HepG2 (cell line): ENCODE results near the gene MCFD2. TPM values are rescaled to one million over a fixed set of nuclear protein-coding genes. Genes with fewer than 3 reads are reported as not detected.

Experiments
- ARNT2 ChIP-seq: sonication (generic); formaldehyde crosslinking; IDR thresholded peaks from 2 replicates; pipeline ENCODE4 v1.8.0; 2022; ENCODE audit warnings: mild to moderate bottlenecking, low read depth, missing genetic modification reagents, moderate library complexity
- CENPT ChIP-seq: sonication (generic); formaldehyde crosslinking; IDR thresholded peaks from 2 replicates; pipeline ENCODE4 v1.8.0; 2022; ENCODE audit warnings: low read depth, mild to moderate bottlenecking, moderate library complexity, missing genetic modification reagents
- FOXP1 ChIP-seq, 2 experiments: fragments of 450-650 bp in 1 of 2; IDR thresholded peaks; 2 replicates each; pipeline ENCODE4 v1.6.1; 2017 to 2018; ENCODE audit warnings: antibody characterized with exemption in 1 of 2
- KDM1A ChIP-seq: IDR thresholded peaks from 2 replicates; pipeline ENCODE4 v1.6.1; 2016; ENCODE audit warnings: missing compliant biosample characterization
- MED1 ChIP-seq: sonication (generic); formaldehyde crosslinking; IDR thresholded peaks from 2 replicates; pipeline ENCODE4 v1.4.0; 2020; ENCODE audit warnings: missing genetic modification reagents
- MTF2 ChIP-seq: sonication (generic); formaldehyde crosslinking; IDR thresholded peaks from 2 replicates; pipeline ENCODE4 v1.5.0; 2020; ENCODE audit warnings: missing genetic modification reagents, borderline replicate concordance
- NCOA1 ChIP-seq: sonication (generic); formaldehyde crosslinking; IDR thresholded peaks from 2 replicates; pipeline ENCODE4 v1.9.0; 2021; ENCODE audit warnings: missing genetic modification reagents
- NFIB ChIP-seq: sonication (generic); formaldehyde crosslinking; IDR thresholded peaks from 2 replicates; pipeline ENCODE4 v1.9.0; 2021; ENCODE audit warnings: missing genetic modification reagents, mild to moderate bottlenecking, borderline replicate concordance
- PAF1 ChIP-seq: IDR thresholded peaks from 2 replicates; pipeline ENCODE4 v1.6.1; 2016; ENCODE audit warnings: missing genetic modification reagents, missing compliant biosample characterization
- PHB2 ChIP-seq: fragments of 450-650 bp; IDR thresholded peaks from 2 replicates; pipeline ENCODE4 v1.6.1; 2018; ENCODE audit not compliant: partially characterized antibody
- POLR2AphosphoS2 ChIP-seq: IDR thresholded peaks from 2 replicates; pipeline ENCODE4 v1.6.1; 2011; ENCODE audit warnings: low read depth, low read length, improper control_type of control experiment
- RAD21 ChIP-seq: fragments of 450-650 bp; formaldehyde crosslinking; IDR thresholded peaks from 2 replicates; pipeline ENCODE4 v1.5.0; 2020; ENCODE audit warnings: mild to moderate bottlenecking
- RFXANK ChIP-seq: IDR thresholded peaks from 2 replicates; pipeline ENCODE4 v1.6.1; 2016
- SAP130 ChIP-seq: IDR thresholded peaks from 2 replicates; pipeline ENCODE4 v1.6.1; 2016; ENCODE audit warnings: low read depth
- SNRNP70 ChIP-seq: fragments of 200-400 bp; formaldehyde crosslinking; IDR thresholded peaks from 2 replicates; pipeline ENCODE4 v1.6.1; 2017; ENCODE audit warnings: mild to moderate bottlenecking, low read depth, low read length, moderate library complexity
- TFE3 ChIP-seq: IDR thresholded peaks from 2 replicates; pipeline ENCODE4 v1.6.1; 2016
- TRAFD1 ChIP-seq: sonication (generic); formaldehyde crosslinking; IDR thresholded peaks from 2 replicates; pipeline ENCODE4 v1.5.1; 2020; ENCODE audit warnings: missing genetic modification reagents, mild to moderate bottlenecking, borderline replicate concordance
- ZKSCAN1 ChIP-seq: fragments of 150-350 bp; IDR thresholded peaks from 2 replicates; pipeline ENCODE4 v1.6.1; 2014; ENCODE audit warnings: low read length
- ZNF205 ChIP-seq: IDR thresholded peaks from 2 replicates; pipeline ENCODE4 v1.6.1; 2018; ENCODE audit warnings: missing biosample characterization, missing genetic modification reagents
- ZNF207 ChIP-seq: fragments of 450-650 bp; IDR thresholded peaks from 2 replicates; pipeline ENCODE4 v1.6.1; 2016; ENCODE audit warnings: antibody characterized with exemption, borderline replicate concordance
- ZNF235 ChIP-seq: sonication (generic); formaldehyde crosslinking; IDR thresholded peaks from 2 replicates; pipeline ENCODE4 v1.8.1; 2023; ENCODE audit warnings: mild to moderate bottlenecking, missing genetic modification reagents, borderline replicate concordance
- ZNF260 ChIP-seq: sonication (generic); formaldehyde crosslinking; IDR thresholded peaks from 2 replicates; pipeline ENCODE4 v1.4.0; 2020; ENCODE audit warnings: missing genetic modification reagents, low read depth, mild to moderate bottlenecking, borderline replicate concordance
- ZNF34 ChIP-seq: sonication (generic); formaldehyde crosslinking; IDR thresholded peaks from 2 replicates; pipeline ENCODE4 v1.4.0; 2020; ENCODE audit warnings: mild to moderate bottlenecking, missing genetic modification reagents, borderline replicate concordance
- ZNF446 ChIP-seq: sonication (generic); formaldehyde crosslinking; IDR thresholded peaks from 2 replicates; pipeline ENCODE4 v1.5.0; 2020; ENCODE audit warnings: mild to moderate bottlenecking, missing genetic modification reagents
- ZNF564 ChIP-seq: sonication (generic); formaldehyde crosslinking; IDR thresholded peaks from 2 replicates; pipeline ENCODE4 v1.8.1; 2023; ENCODE audit warnings: mild to moderate bottlenecking, missing genetic modification reagents
- ZNF879 ChIP-seq: sonication (generic); formaldehyde crosslinking; IDR thresholded peaks from 2 replicates; pipeline ENCODE4 v1.8.1; 2023; ENCODE audit warnings: missing genetic modification reagents
- ZSCAN22 ChIP-seq: sonication (generic); formaldehyde crosslinking; IDR thresholded peaks from 2 replicates; pipeline ENCODE4 v1.4.0; 2020; ENCODE audit warnings: mild to moderate bottlenecking, missing genetic modification reagents
- ZSCAN30 ChIP-seq: sonication (generic); formaldehyde crosslinking; IDR thresholded peaks from 2 replicates; pipeline ENCODE4 v1.5.0; 2020; ENCODE audit warnings: mild to moderate bottlenecking, missing genetic modification reagents
- polyA plus RNA-seq, 8 experiments: library from polyadenylated mRNA; depleted of rRNA in 3 of 8; stranded (reverse) in 7 of 8; unstranded in 1 of 8; fragments of >200 nt; fragmentation: Illumina TruSeq in 4 of 8; extraction: Trizol in 4 of 8; gene quantifications; 2 replicates each; pipeline versions ENCODE4 v1.2.1 to v1.2.3, GENCODE V29; 2011 to 2016; ENCODE audit warnings: low read depth in 4 of 8, missing spikeins in 1 of 8, mixed read lengths in 1 of 8; ENCODE audit not compliant: insufficient read depth in 1 of 8
- total RNA-seq, 5 experiments: library from RNA; depleted of rRNA; stranded (reverse); fragments of >200 nt; fragmentation: Illumina TruSeq; extraction: Trizol; gene quantifications; 2 replicates each; pipeline ENCODE4 v1.2.3, GENCODE V29; 2016; ENCODE audit warnings: low read depth in 1 of 5

The MCFD2 gene
- total and polyA plus RNA-seq, 2 of the 13 experiments (the other 11 are each of a cell fraction or from before 2014, with no cell fraction given) = 183 to 232 TPM

GRCh38 chr2:46915811-46916630, 415 bp upstream of the MCFD2 start (continued):
- TF ChIP-seq ZNF260 (CRISPR knock-in tag) (no peak), SAP130 (CRISPR knock-in tag) (peak; percentile 98), POLR2AphosphoS2 (no peak), NCOA1 (CRISPR knock-in tag) (no peak), RAD21 (CRISPR knock-in tag) (no peak), TRAFD1 (CRISPR knock-in tag) (0 out of 2 replicates have a peak, but pooled peaks have one; percentile 9), NFIB (no peak), MTF2 (CRISPR knock-in tag) (no peak), CENPT (0 out of 2 replicates have a peak, but pooled peaks have one; percentile 82), SNRNP70 (no peak), ZKSCAN1 (no peak), ZNF34 (CRISPR knock-in tag) (0 out of 2 replicates have a peak, but pooled peaks have one; percentile 45), KDM1A (CRISPR knock-in tag) (no peak), ZNF207 (no peak), PAF1 (CRISPR knock-in tag) (no peak), PHB2 (no peak), TFE3 (CRISPR knock-in tag) (peak; percentile 84), ZSCAN30 (CRISPR knock-in tag) (no peak; the same call in 1 of the 2 replicates), FOXP1 (IDR thresholded peaks at IDR 0.05) (no peak), FOXP1 (CRISPR knock-in tag; IDR thresholded peaks at IDR 0.05) (no peak), ZNF205 (CRISPR knock-in tag) (0 out of 2 replicates have a peak, but pooled peaks have one; percentile 42), ZSCAN22 (CRISPR knock-in tag) (no peak), RFXANK (CRISPR knock-in tag) (peak; percentile 83; the same call in 1 of the 2 replicates), MED1 (CRISPR knock-in tag) (peak; percentile 80), ZNF446 (CRISPR knock-in tag) (0 out of 2 replicates have a peak, but pooled peaks have one; percentile 63), ZNF879 (peak; percentile 88; the same call in 1 of the 2 replicates), ZNF564 (peak; percentile 90), ARNT2 (peak; percentile 98), ZNF235 (peak; percentile 84; the same call in 1 of the 2 replicates)
